H9 (cell line): ENCODE results near the gene NHP2. TPM values are rescaled to one million over a fixed set of nuclear protein-coding genes. Genes with fewer than 3 reads are reported as not detected.

ENCODE experiments used
- DNase-seq: peaks from one replicate; pipeline ENCODE4 v3.0.0-alpha.2; 2017
- H2AFZ ChIP-seq: one replicate; pipeline ENCODE4 v1.6.1; 2013; ENCODE audit warnings: mild to moderate bottlenecking, low read length, control low read depth, moderate library complexity
- H2AK5ac ChIP-seq: 2 replicates; pipeline ENCODE4 v1.6.1; 2013; ENCODE audit warnings: low read length, control low read depth, mixed read lengths; ENCODE audit not compliant: insufficient read length
- H2BK120ac ChIP-seq: one replicate; pipeline ENCODE4 v1.6.1; 2013; ENCODE audit warnings: low read depth, mild to moderate bottlenecking, low read length, control low read depth, inconsistent platforms; ENCODE audit not compliant: poor library complexity, severe bottlenecking
- H2BK12ac ChIP-seq: 2 replicates; pipeline ENCODE4 v1.6.1; 2013; ENCODE audit warnings: low read length, control low read depth, mixed read lengths, low read depth; ENCODE audit not compliant: insufficient read length
- H2BK15ac ChIP-seq: 2 replicates; pipeline ENCODE4 v1.6.1; 2013; ENCODE audit warnings: low read depth, low read length, control low read depth
- H2BK20ac ChIP-seq: one replicate; pipeline ENCODE4 v1.6.1; 2013; ENCODE audit warnings: low read depth, mild to moderate bottlenecking, low read length, control low read depth, inconsistent platforms; ENCODE audit not compliant: poor library complexity, severe bottlenecking
- H2BK5ac ChIP-seq: 2 replicates; pipeline ENCODE4 v1.6.1; 2013; ENCODE audit warnings: low read length, control low read depth, mixed read lengths; ENCODE audit not compliant: insufficient read length
- H3K14ac ChIP-seq: 2 replicates; pipeline ENCODE4 v1.6.1; 2013; ENCODE audit warnings: low read length, control low read depth; ENCODE audit not compliant: insufficient read depth
- H3K18ac ChIP-seq: 2 replicates; pipeline ENCODE4 v1.6.1; 2013; ENCODE audit warnings: low read depth, mild to moderate bottlenecking, mixed read lengths, low read length, control low read depth; ENCODE audit not compliant: insufficient read length
- H3K23ac ChIP-seq: 2 replicates; pipeline ENCODE4 v1.6.1; 2013; ENCODE audit warnings: low read length, control low read depth, mixed read lengths, low read depth; ENCODE audit not compliant: insufficient read length
- H3K23me2 ChIP-seq: 2 replicates; pipeline ENCODE4 v1.6.1; 2013; ENCODE audit warnings: low read depth, mild to moderate bottlenecking, mixed read lengths, low read length, control low read depth; ENCODE audit not compliant: insufficient read length, poor library complexity, severe bottlenecking
- H3K27ac ChIP-seq: 2 replicates; pipeline ENCODE4 v1.5.1; 2013; ENCODE audit warnings: low read length, control low read depth, mixed read lengths, low read depth; ENCODE audit not compliant: insufficient read length
- H3K27me3 ChIP-seq: 2 replicates; pipeline ENCODE4 v1.6.1; 2013; ENCODE audit warnings: low read length, control low read depth, inconsistent platforms; ENCODE audit not compliant: insufficient read depth
- H3K4ac ChIP-seq: 2 replicates; pipeline ENCODE4 v1.6.1; 2013; ENCODE audit warnings: low read depth, mild to moderate bottlenecking, control low read depth, inconsistent platforms, low read length, moderate library complexity
- H3K4me1 ChIP-seq: 2 replicates; pipeline ENCODE4 v1.6.1; 2013; ENCODE audit warnings: low read length, control low read depth, inconsistent platforms; ENCODE audit not compliant: insufficient read depth
- H3K4me2 ChIP-seq: 2 replicates; pipeline ENCODE4 v1.6.1; 2013; ENCODE audit warnings: low read length, control low read depth, mixed read lengths; ENCODE audit not compliant: insufficient read length, insufficient read depth
- H3K56ac ChIP-seq: 2 replicates; pipeline ENCODE4 v1.6.1; 2013; ENCODE audit warnings: low read depth, mild to moderate bottlenecking, mixed read lengths, low read length, control low read depth; ENCODE audit not compliant: insufficient read length
- H3K79me1 ChIP-seq: 2 replicates; pipeline ENCODE4 v1.6.1; 2013; ENCODE audit warnings: low read depth, mild to moderate bottlenecking, moderate library complexity, low read length, control low read depth, inconsistent platforms; ENCODE audit not compliant: insufficient read depth, poor library complexity, severe bottlenecking
- H3K79me2 ChIP-seq: 2 replicates; pipeline ENCODE4 v1.6.1; 2013; ENCODE audit warnings: low read length, control low read depth, inconsistent platforms; ENCODE audit not compliant: insufficient read depth
- H3K9ac ChIP-seq: 2 replicates; pipeline ENCODE4 v1.6.1; 2013; ENCODE audit warnings: low read length, control low read depth, mixed read lengths; ENCODE audit not compliant: insufficient read length; ENCODE audit errors: extremely low read depth
- H3K9me3 ChIP-seq: one replicate; pipeline ENCODE4 v1.6.1; 2013; ENCODE audit warnings: low read depth, low read length, inconsistent platforms; ENCODE audit not compliant: control insufficient read depth
- H3T11ph ChIP-seq: one replicate; pipeline ENCODE4 v1.6.1; 2013; ENCODE audit warnings: mild to moderate bottlenecking, low read length, control low read depth, inconsistent platforms
- H4K20me1 ChIP-seq: one replicate; pipeline ENCODE4 v1.6.1; 2013; ENCODE audit not compliant: control insufficient read depth, insufficient read length, insufficient read depth
- H4K5ac ChIP-seq: 2 replicates; pipeline ENCODE4 v1.6.1; 2013; ENCODE audit warnings: low read depth, mild to moderate bottlenecking, mixed read lengths, low read length, control low read depth; ENCODE audit not compliant: insufficient read length
- H4K8ac ChIP-seq: replicated peaks from 2 replicates; pipeline ENCODE4 v1.6.1; 2013; ENCODE audit warnings: low read length, control low read depth, mixed read lengths, low read depth; ENCODE audit not compliant: insufficient read length
- H4K91ac ChIP-seq: 2 replicates; pipeline ENCODE4 v1.6.1; 2013; ENCODE audit warnings: low read depth, mild to moderate bottlenecking, moderate library complexity, mixed read lengths, low read length, control low read depth; ENCODE audit not compliant: insufficient read length
- H3K27ac Mint-ChIP-seq, 3 experiments: 2 replicates in 2 of 3; 3 replicates in 1 of 3; pipeline ENCODE4 v1.8.0; 2020 to 2021; ENCODE audit warnings: mixed read lengths in 3 of 3, mild to moderate bottlenecking in 1 of 3, moderate library complexity in 1 of 3
- H3K27me3 Mint-ChIP-seq: 2 replicates; pipeline ENCODE4 v1.8.0; 2021; ENCODE audit warnings: low read depth, mild to moderate bottlenecking, moderate library complexity, mixed read lengths
- H3K36me3 Mint-ChIP-seq, 3 experiments: 2 replicates in 2 of 3; 3 replicates in 1 of 3; pipeline ENCODE4 v1.8.0; 2020 to 2021; ENCODE audit warnings: low read depth in 3 of 3, mixed read lengths in 3 of 3; ENCODE audit not compliant: insufficient read depth in 1 of 3
- H3K4me1 Mint-ChIP-seq, 2 experiments: 2 replicates each; pipeline ENCODE4 v1.8.0; 2020; ENCODE audit warnings: mixed read lengths in 2 of 2
- H3K4me3 Mint-ChIP-seq, 2 experiments: 2 replicates in 1 of 2; 3 replicates in 1 of 2; pipeline ENCODE4 v1.8.0; 2020 to 2021; ENCODE audit warnings: mild to moderate bottlenecking in 2 of 2, mixed read lengths in 2 of 2, moderate library complexity in 1 of 2
- H3K9me3 Mint-ChIP-seq, 2 experiments: 2 replicates in 1 of 2; 3 replicates in 1 of 2; pipeline ENCODE4 v1.8.0; 2020; ENCODE audit warnings: mild to moderate bottlenecking in 2 of 2, mixed read lengths in 2 of 2, moderate library complexity in 1 of 2
- WGBS: extraction: QIAGEN DNeasy Blood & Tissue Kit; methylation state at CpG from one replicate; pipeline ENCODE4 v1.1.7; 2013; ENCODE audit warnings: missing lambda C conversion rate, low lambda C conversion rate, mixed read lengths; ENCODE audit not compliant: insufficient read length; ENCODE audit errors: extremely low coverage; 5-methylcytosine and 5-hydroxymethylcytosine counted together
- total RNA-seq: library from RNA; stranded (reverse); gene quantifications from 2 replicates; pipeline ENCODE4 v1.2.1, GENCODE V29; 2021
- TF ChIP-seq, protein P1 (sequence below): fragments of 200-600 bp; sonication (generic); conservative IDR thresholded peaks from 3 replicates; pipeline ENCODE4 v1.8.0; 2021; ENCODE audit warnings: antibody characterized with exemption, mild to moderate bottlenecking

The NHP2 gene
- total RNA-seq, 1 experiment from 2014 or later, result 232 TPM

DNA sequence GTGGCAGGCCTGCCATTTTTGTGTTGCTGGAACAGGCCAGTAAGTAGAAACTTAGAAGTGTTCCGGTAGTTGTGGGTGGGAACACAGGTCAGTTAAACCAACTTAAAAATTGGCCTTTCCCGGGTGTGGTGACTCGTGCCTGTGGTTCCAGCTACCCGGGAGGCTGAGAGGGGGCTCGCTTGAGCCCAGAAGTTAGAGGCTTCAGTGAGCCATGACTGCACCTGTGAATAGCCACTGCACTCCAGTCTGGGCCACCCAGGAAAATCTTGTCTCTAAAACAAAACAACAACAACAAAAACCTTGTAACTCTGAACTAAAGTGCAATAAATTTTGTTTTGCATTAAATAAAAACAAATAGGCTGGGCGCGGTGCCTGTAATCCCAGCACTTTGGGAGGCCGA is 1.4 kb upstream of the NHP2 start:
- no peak overlapping the region for H3K14ac ChIP-seq
- H3K4ac ChIP-seq, result no peak overlapping the region
- H3K56ac ChIP-seq, result no peak overlapping the region
- no peak overlapping the region for H2BK120ac ChIP-seq
- no peak overlapping the region for H4K91ac ChIP-seq
- Mint-ChIP-seq H3K27me3 (no peaks in the 10 kb centered on the region; the same call in 1 of the 2 replicates), H3K4me1 (peaks cover 5 to 14% of the 10 kb centered on the region in 2 experiments), H3K9me3 (no peaks in the 10 kb centered on the region; a peak in 1 of 5 replicates), H3K27ac (no peak overlapping the region), H3K4me3 (no peak overlapping the region), H3K36me3 (peaks cover 18 to 26% (median 26%) of the 10 kb centered on the region in 3 experiments; a peak in 6 of 7 replicates)
- H3K23me2 ChIP-seq, result peaks cover 5% of the 10 kb centered on the region
- no peaks in the 10 kb centered on the region; the same call in 1 of the 2 replicates for H3K4me1 ChIP-seq
- H3K27ac ChIP-seq, result no peak overlapping the region
- H4K20me1 ChIP-seq, result no peaks in the 10 kb centered on the region
- H2BK15ac ChIP-seq, result no peak overlapping the region
- H3K27me3 ChIP-seq, result no peaks in the 10 kb centered on the region
- peaks cover 4% of the 10 kb centered on the region for H3K79me1 ChIP-seq
- no peak overlapping the region for H2BK20ac ChIP-seq
- no peak overlapping the region for H4K8ac ChIP-seq
- no peak for DNase-seq
- H3K79me2 ChIP-seq, result no peaks in the 10 kb centered on the region
- H3K18ac ChIP-seq, result no peak overlapping the region
- no peak overlapping the region for H3T11ph ChIP-seq
- no peak overlapping the region for H3K9ac ChIP-seq
- no peak overlapping the region for H3K23ac ChIP-seq
- H3K9me3 ChIP-seq, result no peaks in the 10 kb centered on the region
- no peak overlapping the region for H2BK5ac ChIP-seq
- H2BK12ac ChIP-seq, result no peak overlapping the region
- no peak overlapping the region for H2AFZ ChIP-seq
- no peak overlapping the region for H3K4me2 ChIP-seq
- H2AK5ac ChIP-seq, result no peak overlapping the region
- TF ChIP-seq, protein P1, sequence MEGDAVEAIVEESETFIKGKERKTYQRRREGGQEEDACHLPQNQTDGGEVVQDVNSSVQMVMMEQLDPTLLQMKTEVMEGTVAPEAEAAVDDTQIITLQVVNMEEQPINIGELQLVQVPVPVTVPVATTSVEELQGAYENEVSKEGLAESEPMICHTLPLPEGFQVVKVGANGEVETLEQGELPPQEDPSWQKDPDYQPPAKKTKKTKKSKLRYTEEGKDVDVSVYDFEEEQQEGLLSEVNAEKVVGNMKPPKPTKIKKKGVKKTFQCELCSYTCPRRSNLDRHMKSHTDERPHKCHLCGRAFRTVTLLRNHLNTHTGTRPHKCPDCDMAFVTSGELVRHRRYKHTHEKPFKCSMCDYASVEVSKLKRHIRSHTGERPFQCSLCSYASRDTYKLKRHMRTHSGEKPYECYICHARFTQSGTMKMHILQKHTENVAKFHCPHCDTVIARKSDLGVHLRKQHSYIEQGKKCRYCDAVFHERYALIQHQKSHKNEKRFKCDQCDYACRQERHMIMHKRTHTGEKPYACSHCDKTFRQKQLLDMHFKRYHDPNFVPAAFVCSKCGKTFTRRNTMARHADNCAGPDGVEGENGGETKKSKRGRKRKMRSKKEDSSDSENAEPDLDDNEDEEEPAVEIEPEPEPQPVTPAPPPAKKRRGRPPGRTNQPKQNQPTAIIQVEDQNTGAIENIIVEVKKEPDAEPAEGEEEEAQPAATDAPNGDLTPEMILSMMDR, result no peak
- H4K5ac ChIP-seq, result no peak overlapping the region
- WGBS, result no CpG with 5 or more reads among the region's 8 CpGs
